GM12878 (cell line): ENCODE data around the gene GREB1.

Experiments used
- NFYA ChIP-seq: IDR thresholded peaks from 2 replicates; pipeline ENCODE4 v1.6.1; 2011; ENCODE audit warnings: low read depth, mild to moderate bottlenecking, low read length, improper control_type of control experiment, borderline replicate concordance
- TF ChIP-seq, protein P1 (sequence below), 3 experiments: IDR thresholded peaks in 2 of 3; conservative IDR thresholded peaks in 1 of 3; 2 replicates each; pipeline ENCODE4 v1.5.1; 2011; ENCODE audit warnings: low read depth in 3 of 3, low read length in 3 of 3, mild to moderate bottlenecking in 3 of 3, control low read depth in 2 of 3, moderate library complexity in 2 of 3, inconsistent platforms in 1 of 3, mixed read lengths in 1 of 3; ENCODE audit not compliant: control insufficient read depth in 2 of 3, insufficient read depth in 1 of 3; ENCODE audit errors: extremely low read depth in 1 of 3

DNA sequence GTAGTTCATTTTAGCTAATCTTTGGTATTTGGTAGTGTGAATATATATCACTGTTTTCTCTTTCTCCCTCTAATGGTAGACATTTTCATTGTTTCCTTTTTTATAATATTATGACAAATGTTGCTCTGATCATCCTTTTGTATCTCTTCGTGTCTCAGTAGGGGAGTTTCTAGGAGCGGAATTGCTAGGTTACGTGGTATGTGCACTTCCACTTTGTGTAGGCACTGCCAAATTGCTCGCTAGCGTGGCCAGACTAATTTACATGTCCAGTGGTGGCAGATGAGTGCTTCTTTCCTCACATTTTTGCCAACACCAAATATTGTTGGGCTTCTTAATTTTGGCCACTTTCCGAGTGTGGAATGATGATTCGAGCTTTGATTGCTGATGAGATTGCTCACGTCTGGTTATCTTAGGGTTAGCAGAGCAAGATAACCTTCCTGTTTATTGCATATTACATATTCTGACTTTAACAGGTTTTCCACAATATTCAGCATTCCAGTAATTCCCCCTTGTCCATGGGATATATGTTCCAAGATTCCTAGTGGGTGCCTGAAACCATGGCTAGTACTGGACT is 30.4 kb upstream of the GREB1 start:
- TF ChIP-seq NFYA: no peak
- TF ChIP-seq, protein P1, sequence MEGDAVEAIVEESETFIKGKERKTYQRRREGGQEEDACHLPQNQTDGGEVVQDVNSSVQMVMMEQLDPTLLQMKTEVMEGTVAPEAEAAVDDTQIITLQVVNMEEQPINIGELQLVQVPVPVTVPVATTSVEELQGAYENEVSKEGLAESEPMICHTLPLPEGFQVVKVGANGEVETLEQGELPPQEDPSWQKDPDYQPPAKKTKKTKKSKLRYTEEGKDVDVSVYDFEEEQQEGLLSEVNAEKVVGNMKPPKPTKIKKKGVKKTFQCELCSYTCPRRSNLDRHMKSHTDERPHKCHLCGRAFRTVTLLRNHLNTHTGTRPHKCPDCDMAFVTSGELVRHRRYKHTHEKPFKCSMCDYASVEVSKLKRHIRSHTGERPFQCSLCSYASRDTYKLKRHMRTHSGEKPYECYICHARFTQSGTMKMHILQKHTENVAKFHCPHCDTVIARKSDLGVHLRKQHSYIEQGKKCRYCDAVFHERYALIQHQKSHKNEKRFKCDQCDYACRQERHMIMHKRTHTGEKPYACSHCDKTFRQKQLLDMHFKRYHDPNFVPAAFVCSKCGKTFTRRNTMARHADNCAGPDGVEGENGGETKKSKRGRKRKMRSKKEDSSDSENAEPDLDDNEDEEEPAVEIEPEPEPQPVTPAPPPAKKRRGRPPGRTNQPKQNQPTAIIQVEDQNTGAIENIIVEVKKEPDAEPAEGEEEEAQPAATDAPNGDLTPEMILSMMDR (IDR thresholded peaks at IDR 0.05 in 2 of 3, conservative IDR thresholded peaks at IDR 0.05 in 1 of 3; ENCODE audit: control insufficient read depth in 2 of 3, extremely low read depth in 1 of 3, insufficient read depth in 1 of 3, low read depth in 3 of 3, low read length in 3 of 3): no peak
